Neural cell (in vitro differentiated cells): ENCODE results near the gene JAG2.

Experiments used
- CTCF ChIP-seq: fragments of 450-650 bp; IDR thresholded peaks from 2 replicates; pipeline ENCODE4 v1.5.1; 2014; ENCODE audit warnings: antibody characterized with exemption, mild to moderate bottlenecking, moderate library complexity; ENCODE audit not compliant: poor library complexity, severe bottlenecking
- EZH2 ChIP-seq: fragments of 200-600, 300-800 bp; shearing (Covaris generic), sonication (generic); IDR thresholded peaks from 2 replicates; pipeline ENCODE4 v1.6.1; 2014; ENCODE audit warnings: antibody characterized with exemption, low read length, borderline replicate concordance, mild to moderate bottlenecking; ENCODE audit not compliant: insufficient read depth, poor library complexity, severe bottlenecking
- POLR2AphosphoS5 ChIP-seq: IDR thresholded peaks from 2 replicates; pipeline ENCODE4 v1.6.1; 2012
- REST ChIP-seq: IDR thresholded peaks from 2 replicates; pipeline ENCODE4 v1.6.1; 2012; ENCODE audit warnings: borderline replicate concordance

- TF ChIP-seq CTCF (no peak), REST (no peak), POLR2AphosphoS5 (no peak), EZH2 (no peak)
These were observed 26.5 kb upstream of the JAG2 start for GRCh38 chr14:105195051-105195450.
